CD4-positive, alpha-beta memory T cell (primary cell): Measurements from ENCODE around the gene RAB4A. TPM values are rescaled to one million over a fixed set of nuclear protein-coding genes. Genes with fewer than 3 reads are reported as not detected.
A peak's percentile ranks its signal among the peaks of the same experiment; 100 is the strongest.

Experiments used
- CTCF ChIA-PET: fragments of 350-600 bp; sonication (Branson Sonifier 250); formaldehyde crosslinking; loops from one replicate; lab custom pipeline; 2021; ENCODE audit warnings: inconsistent platforms; ENCODE audit not compliant: partially characterized antibody; lab: Charles Lee
- POLR2A ChIA-PET: fragments of 350-600 bp; sonication (Branson Sonifier 250); formaldehyde crosslinking; loops from one replicate; lab custom pipeline; 2021; ENCODE audit not compliant: partially characterized antibody; lab: Charles Lee
- DNase-seq, 5 donors: peaks; one replicate each; pipeline versions ENCODE4 v3.0.0 to v3.0.0-alpha.2; 2020 to 2022; ENCODE audit warnings: mixed read lengths in 1 of 5
- H3K27ac ChIP-seq: one replicate; pipeline ENCODE4 v1.7.0; 2013; ENCODE audit warnings: low read depth, low read length
- H3K27me3 ChIP-seq: 2 replicates; pipeline ENCODE4 v1.7.0; 2013; ENCODE audit warnings: mild to moderate bottlenecking, low read length, moderate library complexity; ENCODE audit not compliant: insufficient read depth
- H3K36me3 ChIP-seq: 2 replicates; pipeline ENCODE4 v1.7.0; 2013; ENCODE audit warnings: mild to moderate bottlenecking, low read length, moderate library complexity; ENCODE audit not compliant: insufficient read depth
- H3K4me1 ChIP-seq: 2 replicates; pipeline ENCODE4 v1.7.0; 2013; ENCODE audit warnings: mild to moderate bottlenecking, low read length, moderate library complexity; ENCODE audit not compliant: insufficient read depth
- H3K4me3 ChIP-seq, 2 donors: one replicate each; pipeline ENCODE4 v1.7.0; 2013; ENCODE audit warnings: low read length in 2 of 2, mild to moderate bottlenecking in 1 of 2
- H3K9me3 ChIP-seq, 2 donors: one replicate each; pipeline ENCODE4 v1.7.0; 2013; ENCODE audit warnings: low read length in 2 of 2, control low read depth in 1 of 2; ENCODE audit not compliant: control insufficient read depth in 1 of 2
- H3K27ac Mint-ChIP-seq, 7 donors: one replicate each; pipeline ENCODE4 v1.8.0; 2020 to 2021; ENCODE audit warnings: mixed read lengths in 7 of 7, mild to moderate bottlenecking in 6 of 7, inconsistent platforms in 3 of 7, moderate library complexity in 3 of 7
- H3K27me3 Mint-ChIP-seq, 2 donors: one replicate each; pipeline ENCODE4 v1.8.0; 2020 to 2021; ENCODE audit warnings: mixed read lengths in 2 of 2
- H3K36me3 Mint-ChIP-seq, 2 donors: one replicate each; pipeline ENCODE4 v1.8.0; 2020 to 2021; ENCODE audit warnings: mixed read lengths in 2 of 2, inconsistent platforms in 1 of 2, mild to moderate bottlenecking in 1 of 2
- H3K4me1 Mint-ChIP-seq, 4 donors: one replicate each; pipeline ENCODE4 v1.8.0; 2020 to 2021; ENCODE audit warnings: mixed read lengths in 4 of 4, mild to moderate bottlenecking in 1 of 4
- H3K4me3 Mint-ChIP-seq, 8 donors: one replicate each; pipeline ENCODE4 v1.8.0; 2020 to 2021; ENCODE audit warnings: mixed read lengths in 8 of 8, mild to moderate bottlenecking in 7 of 8, moderate library complexity in 6 of 8, inconsistent platforms in 3 of 8
- H3K9me3 Mint-ChIP-seq, 8 donors: one replicate each; pipeline ENCODE4 v1.8.0; 2020 to 2021; ENCODE audit warnings: mixed read lengths in 8 of 8, mild to moderate bottlenecking in 5 of 8, inconsistent platforms in 3 of 8, moderate library complexity in 1 of 8
- intact Hi-C: fragments of 100-400 bp; cut with micrococcal nuclease; formaldehyde crosslinking; loops from one replicate; pipeline ENCODE4 v1.15.1; 2023
- polyA plus RNA-seq, 2 donors: library from polyadenylated mRNA; unstranded; fragments of 300-500 nt; fragmentation: Illumina TruSeq; gene quantifications; one replicate each; pipeline ENCODE4 v1.2.3, GENCODE V29; 2021
- total RNA-seq, 2 experiments: library from RNA; stranded (reverse); gene quantifications; one replicate each; pipeline ENCODE4 v1.2.3, GENCODE V29; 2021

RAB4A gene
- total and polyA plus RNA-seq, 4 experiments from 2014 or later = 18.8 to 44.9 (median 33.3) TPM

GRCh38 chr1:229339520-229339919, 68.6 kb downstream of the RAB4A start:
- Mint-ChIP-seq H3K9me3 (peaks cover 0 to 2% (median 2%) of the 10 kb centered on the region in 8 donors), H3K27me3 (peaks cover 0 to 2% of the 10 kb centered on the region in 2 donors), H3K4me3 (peak overlapping the region; percentile 8 to 95 (median 91)), H3K4me1 (peaks cover 30 to 63% (median 46%) of the 10 kb centered on the region in 4 donors), H3K36me3 (peaks cover 8 to 16% of the 10 kb centered on the region in 2 donors), H3K27ac (peak overlapping the region in 6 of 7 donors; percentile 48 to 92 (median 84))
- peak in 3 of 5 donors; percentile 8 to 57 (median 18) for DNase-seq
- Histone ChIP-seq H3K9me3 (peaks cover 0 to 3% of the 10 kb centered on the region in 2 donors), H3K4me3 (no peak overlapping the region), H3K27ac (peak overlapping the region; percentile 26), H3K36me3 (no peaks in the 10 kb centered on the region), H3K4me1 (peaks cover 55% of the 10 kb centered on the region), H3K27me3 (no peaks in the 10 kb centered on the region)
- intact Hi-C loops = no loop called here
- ChIA-PET POLR2A (interaction anchor here (1.8 kb wide), 2 partner anchors 9 to 13 kb away, joined by 4 to 5 read pairs; no protein-coding TSS in a partner anchor), CTCF (interaction anchor here (1.4 kb wide), 1 partner anchor 68 kb away, joined by 4 read pairs; the partner anchor contains the start of gene RAB4A)

- CTCF ChIA-PET = interaction anchor here (1.3 kb wide), 1 partner anchor 82 kb away, joined by 3 read pairs; no protein-coding TSS in a partner anchor
- H3K27ac Mint-ChIP-seq = peak overlapping the region in 6 of 7 donors; percentile 48 to 92 (median 84)
- peaks cover 30 to 66% (median 46%) of the 10 kb centered on the region in 4 donors for H3K4me1 Mint-ChIP-seq
Measured at GRCh38 chr1:229340496-229340895, 69.6 kb downstream of the RAB4A start.

GRCh38 chr1:229341774-229342655, 71.1 kb downstream of the RAB4A start:
- no peaks in the 10 kb centered on the region for H3K27me3 ChIP-seq
- POLR2A ChIA-PET = interaction anchor here (0.9 to 3.9 kb wide), 12 partner anchors 7 to 607 kb away, joined by 3 to 21 read pairs (median 5); partner anchors contain the start of genes ABCB10, NUP133, RAB4A and RHOU
- no peaks in the 10 kb centered on the region for H3K36me3 ChIP-seq
- H3K4me3 ChIP-seq = peak overlapping the region; percentile 67 to 76
- peak overlapping the region; percentile 87 to 95 (median 91) for H3K4me3 Mint-ChIP-seq
- H3K27ac ChIP-seq = peak overlapping the region; percentile 68
- peaks cover 0 to 14% of the 10 kb centered on the region in 2 donors for H3K36me3 Mint-ChIP-seq
- peak in 4 of 5 donors; percentile 85 to 89 (median 86) for DNase-seq
- H3K9me3 Mint-ChIP-seq = peaks cover 0 to 2% (median 0%) of the 10 kb centered on the region in 8 donors
- intact Hi-C loops = loop anchor here (1.0 to 5.0 kb wide), 5 partner anchors 16 to 605 kb away; partner anchors contain the start of genes ABCB10, NUP133, RAB4A and RHOU
- H3K27me3 Mint-ChIP-seq = peaks cover 4 to 6% of the 10 kb centered on the region in 2 donors
- H3K4me1 ChIP-seq = peaks cover 55% of the 10 kb centered on the region
- peaks cover 28 to 54% (median 43%) of the 10 kb centered on the region in 4 donors for H3K4me1 Mint-ChIP-seq
- peak overlapping the region; percentile 81 to 94 (median 89) for H3K27ac Mint-ChIP-seq
- H3K9me3 ChIP-seq = no peaks in the 10 kb centered on the region
- CTCF ChIA-PET = interaction anchor here (2.2 kb wide), 1 partner anchor 83 kb away, joined by 4 read pairs; no protein-coding TSS in a partner anchor

More at GRCh38 chr1:229340496-229340895, 69.6 kb downstream of the RAB4A start:
- Mint-ChIP-seq H3K36me3 (peaks cover 0 to 15% of the 10 kb centered on the region in 2 donors), H3K9me3 (peaks cover 0 to 2% (median 0%) of the 10 kb centered on the region in 8 donors), H3K4me3 (peak overlapping the region; percentile 69 to 95 (median 91)), H3K27me3 (peaks cover 4% of the 10 kb centered on the region in 2 donors)
- peaks cover 55% of the 10 kb centered on the region for H3K4me1 ChIP-seq
- intact Hi-C loops = loop anchor here (5.0 kb wide), 1 partner anchor 603 kb away; the partner anchor contains the start of gene RHOU
- no peak overlapping the region for H3K4me3 ChIP-seq
- H3K9me3 ChIP-seq = no peaks in the 10 kb centered on the region
- POLR2A ChIA-PET = interaction anchor here (0.9 to 3.9 kb wide), 3 partner anchors 10 to 168 kb away, joined by 3 to 16 read pairs (median 5); partner anchors contain the start of genes NUP133 and RAB4A
- no peak overlapping the region for H3K27ac ChIP-seq
- H3K27me3 ChIP-seq = no peaks in the 10 kb centered on the region
- DNase-seq = peak in 1 of 5 donors; percentile 3
- H3K36me3 ChIP-seq = no peaks in the 10 kb centered on the region

GRCh38 chr1:229342656-229343569, 72.0 kb downstream of the RAB4A start, which contains the start of gene CCSAP:
Gene CCSAP (minus strand): TSS chr1:229343047. CDS start chr1:229342465, 582 bp downstream.
- H3K4me3 ChIP-seq = peak within 1 kb of the TSS; percentile 67 to 76
- no peaks in the 10 kb centered on the region for H3K27me3 ChIP-seq
- H3K9me3 ChIP-seq = no peaks in the 10 kb centered on the region
- H3K9me3 Mint-ChIP-seq = peaks cover 0 to 2% (median 0%) of the 10 kb centered on the region in 8 donors
- peaks cover 0 to 14% of the 10 kb centered on the region in 2 donors for H3K36me3 Mint-ChIP-seq
- no peaks in the 10 kb centered on the region for H3K36me3 ChIP-seq
- intact Hi-C loops = loop anchor here (1.0 to 5.0 kb wide), 5 partner anchors 72 to 606 kb away; partner anchors contain the start of genes ABCB10, NUP133, RAB4A and RHOU
- peak within 1 kb of the TSS; percentile 87 to 95 (median 94) for H3K4me3 Mint-ChIP-seq
- peak within 1 kb of the TSS; percentile 68 for H3K27ac ChIP-seq
- peaks cover 53% of the 10 kb centered on the region for H3K4me1 ChIP-seq
- CTCF ChIA-PET = interaction anchor here (1.3 to 2.2 kb wide), 2 partner anchors 8 to 84 kb away, joined by 3 to 4 read pairs; no protein-coding TSS in a partner anchor
- H3K4me1 Mint-ChIP-seq = peaks cover 22 to 46% (median 36%) of the 10 kb centered on the region in 4 donors
- H3K27me3 Mint-ChIP-seq = peaks cover 4 to 6% of the 10 kb centered on the region in 2 donors
- peak within 1 kb of the TSS; percentile 88 to 96 (median 92) for H3K27ac Mint-ChIP-seq
- POLR2A ChIA-PET = interaction anchor here (0.5 to 3.9 kb wide), 15 partner anchors 8 to 608 kb away, joined by 3 to 21 read pairs (median 4); partner anchors contain the start of genes ABCB10, NUP133, RAB4A and RHOU
- peak in 4 of 5 donors; percentile 72 to 85 (median 74) for DNase-seq

GRCh38 chr1:229344139-229344538, 73.2 kb downstream of the RAB4A start:
- H3K27ac Mint-ChIP-seq = peak overlapping the region in 5 of 7 donors; percentile 19 to 96 (median 89)
- no peaks in the 10 kb centered on the region for H3K36me3 ChIP-seq
- CTCF ChIA-PET = interaction anchor here (0.5 kb wide), 1 partner anchor 306 kb away, joined by 3 read pairs; no protein-coding TSS in a partner anchor
- intact Hi-C loops = loop anchor here (5.0 kb wide), 1 partner anchor 607 kb away; the partner anchor contains the start of gene RHOU
- H3K4me3 ChIP-seq = no peak overlapping the region
- no peaks in the 10 kb centered on the region for H3K27me3 ChIP-seq
- no peak for DNase-seq
- H3K4me1 Mint-ChIP-seq = peaks cover 17 to 35% (median 27%) of the 10 kb centered on the region in 4 donors
- H3K4me3 Mint-ChIP-seq = peak overlapping the region; percentile 82 to 95 (median 92)
- H3K36me3 Mint-ChIP-seq = peaks cover 0 to 14% of the 10 kb centered on the region in 2 donors
- no peak overlapping the region for H3K27ac ChIP-seq
- H3K27me3 Mint-ChIP-seq = peaks cover 4 to 6% of the 10 kb centered on the region in 2 donors
- H3K4me1 ChIP-seq = peaks cover 41% of the 10 kb centered on the region
- H3K9me3 ChIP-seq = no peaks in the 10 kb centered on the region
- POLR2A ChIA-PET = interaction anchor here (2.7 to 3.9 kb wide), 2 partner anchors 73 to 164 kb away, joined by 16 read pairs; partner anchors contain the start of genes NUP133 and RAB4A
- peaks cover 0 to 2% (median 0%) of the 10 kb centered on the region in 8 donors for H3K9me3 Mint-ChIP-seq
